Measurements from ENCODE around the gene EP400.
A peak's percentile ranks its signal among the peaks of the same experiment; 100 is the strongest.
"Not testable (repeated sequence)": the region's sequence is repeated elsewhere in the genome, so short reads cannot be mapped to it uniquely, and the experiment has no call there.

EP400 gene

GRCh38 chr12:132071830-132072384 lies 122.2 kb downstream of the EP400 start:
- no peak for DNase-seq

GRCh38 chr12:132074216-132074615 lies 124.5 kb downstream of the EP400 start:
- no peak for DNase-seq

GRCh38 chr12:132075026-132075713 lies 125.4 kb downstream of the EP400 start:
- no peak for DNase-seq

- no peak for DNase-seq
Measured at GRCh38 chr12:132075714-132076553, 126.2 kb downstream of the EP400 start.

GRCh38 chr12:132076711-132077110 lies 127.0 kb downstream of the EP400 start:
- DNase-seq, result no peak

GRCh38 chr12:132077322-132078100 lies 127.8 kb downstream of the EP400 start:
- no peak for DNase-seq

GRCh38 chr12:132078190-132078589 lies 128.4 kb downstream of the EP400 start:
- DNase-seq, result no peak

GRCh38 chr12:132079200-132079599 lies 129.5 kb downstream of the EP400 start:
- no peak for DNase-seq

- no peak for DNase-seq
Measured at GRCh38 chr12:132079695-132080094, 130.0 kb downstream of the EP400 start.

GRCh38 chr12:132080515-132080914 lies 130.8 kb downstream of the EP400 start:
- not testable (repeated sequence) for DNase-seq

GRCh38 chr12:132081423-132081822 lies 131.7 kb downstream of the EP400 start:
- DNase-seq, result no peak

GRCh38 chr12:132083614-132083940 lies 133.8 kb downstream of the EP400 start:
- no peak for DNase-seq

- peak; percentile 94 for DNase-seq
Measured at GRCh38 chr12:132083941-132084620, 134.3 kb downstream of the EP400 start.

- DNase-seq, result peak; percentile 77
Measured at GRCh38 chr12:132084621-132085290, 135.0 kb downstream of the EP400 start.

- no peak for DNase-seq
Measured at GRCh38 chr12:132085291-132085635, 135.5 kb downstream of the EP400 start.

GRCh38 chr12:132089407-132089910 lies 139.7 kb downstream of the EP400 start:
- DNase-seq, result no peak

GRCh38 chr12:132094269-132094891 lies 144.6 kb downstream of the EP400 start:
- DNase-seq, result no peak

- no peak for DNase-seq
Measured at GRCh38 chr12:132095520-132096409, 146.0 kb downstream of the EP400 start.

GRCh38 chr12:132099739-132100138 lies 150.0 kb downstream of the EP400 start:
- DNase-seq, result no peak

- no peak for DNase-seq
Measured at GRCh38 chr12:132100306-132101065, 150.7 kb downstream of the EP400 start.

Data from activated CD8-positive, alpha-beta memory T cell treated with anti-CD3 and anti-CD28 coated beads for 24 hours (primary cell).